ENCODE data around the gene GRIK4.
A peak's percentile ranks its signal among the peaks of the same experiment; 100 is the strongest.

Gene GRIK4

DNA sequence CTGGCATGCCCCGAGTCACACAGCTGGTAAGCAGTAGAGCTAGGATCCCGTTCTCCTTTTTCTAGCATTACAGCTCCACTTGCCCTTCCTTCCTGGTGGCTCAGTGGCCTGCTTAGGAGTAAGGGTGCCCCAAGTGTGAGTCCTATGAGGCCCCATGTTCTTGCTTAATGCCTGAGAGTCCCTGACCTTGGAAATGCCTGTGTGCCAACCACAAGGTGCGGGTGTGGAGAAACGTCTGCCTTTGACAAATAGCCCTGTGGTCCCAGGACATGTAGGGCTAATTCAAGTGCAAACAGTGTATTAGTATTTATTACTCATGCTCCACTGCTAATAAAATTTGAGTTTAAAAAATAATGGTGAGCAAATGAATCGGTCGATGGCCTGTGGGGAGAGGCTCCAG is 18.4 kb downstream of the GRIK4 start:
- no peaks in the 10 kb centered on the region for H3K36me3 ChIP-seq (ENCODE audit: insufficient read depth, low read length)
- no peak overlapping the region for H3K4me2 ChIP-seq (ENCODE audit: low read length)
- H3K4me1 ChIP-seq (ENCODE audit: control insufficient read depth, insufficient read depth, low read length) = peaks cover 5% of the 10 kb centered on the region
- peaks cover 44% of the 10 kb centered on the region for H3K27me3 ChIP-seq (ENCODE audit: control insufficient read depth, insufficient read depth, low read length)
- no peaks in the 10 kb centered on the region for H3K9me3 ChIP-seq (replicated peaks; ENCODE audit: low read length)
- no peak overlapping the region for H3K9ac ChIP-seq (ENCODE audit: low read depth, low read length)
- H3K4me3 ChIP-seq (ENCODE audit: low read length) = no peak overlapping the region

DNA sequence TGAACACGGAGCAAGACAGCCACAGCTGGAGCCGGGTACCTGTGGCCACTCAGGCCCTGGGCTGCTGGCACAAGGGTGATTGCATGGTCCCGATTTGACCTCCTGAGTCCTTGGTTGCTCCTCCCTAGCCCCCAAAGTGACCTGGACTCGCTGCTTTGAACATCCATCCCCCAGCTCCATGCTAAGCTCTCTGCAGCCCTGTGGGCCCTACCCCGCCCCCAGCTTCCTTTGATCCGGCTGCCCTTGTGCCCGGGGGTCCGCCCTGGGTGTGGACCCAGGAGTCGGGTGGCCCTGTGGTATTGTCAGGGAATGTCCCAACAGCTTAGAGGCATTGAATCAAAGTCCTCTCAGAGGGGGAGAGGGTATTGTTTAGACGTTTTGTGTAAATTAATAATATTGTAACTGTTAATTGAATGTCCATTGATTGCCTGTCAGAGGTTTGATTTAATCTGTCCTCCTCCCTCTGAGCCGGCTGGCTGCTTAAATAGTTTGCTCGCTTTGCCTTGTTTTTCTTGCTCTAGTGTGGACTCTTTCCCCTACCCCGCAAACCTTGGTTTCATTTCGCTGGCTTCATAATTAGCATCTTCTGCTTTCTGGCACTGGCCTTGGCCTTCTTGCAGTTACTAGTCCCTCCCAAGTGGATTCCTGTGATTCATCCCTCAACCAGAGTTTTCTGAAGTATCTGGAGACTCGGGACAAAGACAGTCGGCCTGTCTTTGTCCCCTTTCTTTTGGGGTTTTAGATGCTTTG is 20.7 kb downstream of the GRIK4 start:
- no peak overlapping the region for H3K4me3 ChIP-seq (ENCODE audit: low read length)
- no peak overlapping the region for H3K9ac ChIP-seq (ENCODE audit: low read depth, low read length)
- peaks cover 5% of the 10 kb centered on the region for H3K4me1 ChIP-seq (ENCODE audit: control insufficient read depth, insufficient read depth, low read length)
- H3K36me3 ChIP-seq (ENCODE audit: insufficient read depth, low read length) = no peaks in the 10 kb centered on the region
- no peaks in the 10 kb centered on the region for H3K9me3 ChIP-seq (replicated peaks; ENCODE audit: low read length)
- peaks cover 45% of the 10 kb centered on the region for H3K27me3 ChIP-seq (ENCODE audit: control insufficient read depth, insufficient read depth, low read length)
- peak overlapping the region; percentile 21 for H3K4me2 ChIP-seq (ENCODE audit: low read length)

DNA sequence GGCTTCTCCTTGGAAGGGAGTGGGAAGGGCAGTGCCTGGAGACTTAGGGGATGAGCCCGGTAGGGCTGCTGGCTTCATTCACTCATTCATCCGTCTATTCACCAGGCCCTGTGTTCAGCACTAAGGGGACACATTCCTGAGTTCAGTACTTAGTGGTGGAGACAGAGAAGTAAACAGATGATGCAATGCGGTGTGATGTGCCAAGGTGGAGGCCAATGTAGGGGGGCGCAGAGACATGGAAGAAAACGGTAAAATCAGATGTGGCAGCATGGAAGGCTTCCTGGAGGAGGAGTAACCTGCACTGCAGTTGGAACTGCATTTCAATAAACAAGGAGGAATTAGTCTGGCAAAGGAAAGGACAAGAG is 21.3 kb downstream of the GRIK4 start:
- H3K27me3 ChIP-seq (ENCODE audit: control insufficient read depth, insufficient read depth, low read length) = peaks cover 41% of the 10 kb centered on the region

DNA sequence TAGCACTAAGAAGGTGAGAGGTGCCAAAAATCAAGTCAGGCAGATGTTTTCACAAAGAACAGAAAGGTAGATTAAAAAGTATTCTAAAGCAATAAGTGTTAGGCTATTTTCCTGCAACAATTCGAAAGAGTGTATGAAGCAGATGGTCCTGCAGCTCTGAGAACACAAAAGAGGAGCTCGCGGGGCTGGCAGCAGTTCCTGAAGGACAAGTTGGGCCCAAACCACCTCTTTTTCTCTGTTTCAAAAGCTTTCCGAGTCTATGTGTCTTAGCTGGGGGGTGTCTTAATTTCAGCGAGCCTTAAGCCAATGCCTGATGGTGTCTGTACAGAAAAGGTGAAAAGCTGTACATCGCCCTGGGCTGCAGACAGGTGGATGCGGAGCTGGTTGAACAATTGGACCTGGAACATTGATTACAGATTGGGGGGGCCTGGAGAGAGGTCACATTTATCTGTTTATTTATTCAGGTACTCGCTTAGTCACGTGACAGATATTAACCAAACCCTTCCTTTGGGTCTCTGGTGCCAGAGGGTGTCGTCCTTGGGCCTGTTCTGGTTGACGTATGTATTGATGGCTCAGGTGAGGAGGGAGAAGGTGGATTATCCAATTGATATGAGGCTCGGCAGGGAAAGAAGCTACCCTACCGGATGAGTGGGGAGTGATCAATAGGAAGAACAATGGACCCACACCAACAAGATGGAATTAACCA is 24.7 kb downstream of the GRIK4 start:
- H3K4me3 ChIP-seq (ENCODE audit: low read length) = no peak overlapping the region
- no peak overlapping the region for H3K9ac ChIP-seq (ENCODE audit: low read depth, low read length)
- peaks cover 23% of the 10 kb centered on the region for H3K27me3 ChIP-seq (ENCODE audit: control insufficient read depth, insufficient read depth, low read length)
- H3K36me3 ChIP-seq (ENCODE audit: insufficient read depth, low read length) = no peaks in the 10 kb centered on the region
- H3K4me2 ChIP-seq (ENCODE audit: low read length) = no peak overlapping the region
- H3K4me1 ChIP-seq (ENCODE audit: control insufficient read depth, insufficient read depth, low read length) = peaks cover 5% of the 10 kb centered on the region
- H3K9me3 ChIP-seq (replicated peaks; ENCODE audit: low read length) = no peaks in the 10 kb centered on the region

More for the DNA sequence above, 21.3 kb downstream of the GRIK4 start:
- Histone ChIP-seq H3K36me3 (ENCODE audit: insufficient read depth, low read length) (no peaks in the 10 kb centered on the region), H3K9me3 (replicated peaks; ENCODE audit: low read length) (no peaks in the 10 kb centered on the region), H3K4me3 (ENCODE audit: low read length) (no peak overlapping the region), H3K9ac (ENCODE audit: low read depth, low read length) (no peak overlapping the region), H3K4me2 (ENCODE audit: low read length) (peak overlapping the region; percentile 9), H3K4me1 (ENCODE audit: control insufficient read depth, insufficient read depth, low read length) (peaks cover 5% of the 10 kb centered on the region)

DNA sequence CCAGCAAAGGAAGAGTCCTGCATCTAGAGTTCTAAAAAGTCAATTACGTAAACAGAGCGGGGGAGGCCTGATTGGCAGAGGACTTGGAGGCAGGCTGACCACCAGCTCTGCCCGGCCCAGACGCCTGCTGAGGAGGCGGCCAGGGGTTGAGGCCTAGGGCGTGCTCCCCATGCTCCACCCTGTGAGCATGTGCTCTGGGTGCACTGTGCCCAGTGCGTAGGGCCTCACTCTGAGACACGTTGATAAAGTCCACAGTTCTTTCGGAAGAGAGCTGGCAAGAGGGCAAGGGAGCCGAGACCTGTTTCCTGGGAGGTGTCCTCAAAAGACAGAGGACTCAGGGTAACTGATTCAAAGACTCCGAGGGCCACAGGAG is 25.2 kb downstream of the GRIK4 start:
- H3K36me3 ChIP-seq (ENCODE audit: insufficient read depth, low read length) = no peaks in the 10 kb centered on the region
- no peaks in the 10 kb centered on the region for H3K9me3 ChIP-seq (replicated peaks; ENCODE audit: low read length)
- H3K27me3 ChIP-seq (ENCODE audit: control insufficient read depth, insufficient read depth, low read length) = peaks cover 21% of the 10 kb centered on the region
- H3K4me3 ChIP-seq (ENCODE audit: low read length) = no peak overlapping the region
- no peak overlapping the region for H3K9ac ChIP-seq (ENCODE audit: low read depth, low read length)
- H3K4me1 ChIP-seq (ENCODE audit: control insufficient read depth, insufficient read depth, low read length) = peaks cover 5% of the 10 kb centered on the region
- H3K4me2 ChIP-seq (ENCODE audit: low read length) = no peak overlapping the region

DNA sequence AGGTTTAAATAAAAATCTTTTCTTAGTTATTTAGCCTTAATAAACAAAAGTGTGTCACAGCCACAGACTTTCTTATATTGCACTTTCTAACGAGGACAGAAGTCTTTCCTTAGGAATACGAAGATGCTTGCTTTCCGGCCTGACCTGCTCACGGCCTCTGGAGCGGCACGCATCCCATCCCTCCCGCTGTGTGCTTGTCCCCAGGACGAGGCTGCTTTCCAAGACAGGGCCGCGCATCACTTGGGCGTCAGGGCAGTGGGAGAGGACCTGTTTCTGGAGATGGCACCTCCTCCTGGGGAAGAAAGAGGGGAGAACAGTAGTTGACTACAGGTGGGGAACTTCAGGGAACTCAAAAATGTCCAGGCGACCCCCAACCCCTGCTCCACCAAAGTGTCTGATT is 26.4 kb downstream of the GRIK4 start:
- Histone ChIP-seq H3K27me3 (ENCODE audit: control insufficient read depth, insufficient read depth, low read length) (peaks cover 15% of the 10 kb centered on the region), H3K36me3 (ENCODE audit: insufficient read depth, low read length) (no peaks in the 10 kb centered on the region), H3K9me3 (replicated peaks; ENCODE audit: low read length) (no peaks in the 10 kb centered on the region), H3K9ac (ENCODE audit: low read depth, low read length) (no peak overlapping the region), H3K4me2 (ENCODE audit: low read length) (no peak overlapping the region), H3K4me3 (ENCODE audit: low read length) (no peak overlapping the region), H3K4me1 (ENCODE audit: control insufficient read depth, insufficient read depth, low read length) (peaks cover under 1% of the 10 kb centered on the region)

DNA sequence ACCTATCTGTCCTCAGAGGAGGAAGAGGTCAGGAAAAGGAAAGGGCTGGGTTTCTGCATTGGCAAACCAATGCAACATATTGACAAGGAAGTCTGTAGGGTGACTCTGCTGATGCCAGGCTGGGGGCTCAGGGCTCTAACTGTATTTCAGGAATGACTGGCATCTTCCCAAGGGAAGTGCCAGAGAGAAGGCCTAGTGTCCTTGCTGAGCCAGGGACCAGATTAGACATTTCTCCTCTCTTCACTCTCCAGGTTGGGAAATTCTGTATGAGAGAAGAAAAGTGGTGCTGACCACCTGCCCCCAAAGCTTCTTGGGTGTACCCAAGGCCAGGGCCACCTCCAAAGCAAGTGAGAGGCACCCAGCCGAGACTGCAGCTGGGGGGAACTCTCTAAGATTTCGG is 27.2 kb downstream of the GRIK4 start:
- H3K27me3 ChIP-seq (ENCODE audit: control insufficient read depth, insufficient read depth, low read length) = peaks cover 15% of the 10 kb centered on the region
- H3K36me3 ChIP-seq (ENCODE audit: insufficient read depth, low read length) = no peaks in the 10 kb centered on the region
- no peak overlapping the region for H3K4me2 ChIP-seq (ENCODE audit: low read length)
- no peak overlapping the region for H3K4me3 ChIP-seq (ENCODE audit: low read length)
- H3K4me1 ChIP-seq (ENCODE audit: control insufficient read depth, insufficient read depth, low read length) = no peaks in the 10 kb centered on the region
- no peak overlapping the region for H3K9ac ChIP-seq (ENCODE audit: low read depth, low read length)
- no peaks in the 10 kb centered on the region for H3K9me3 ChIP-seq (replicated peaks; ENCODE audit: low read length)

DNA sequence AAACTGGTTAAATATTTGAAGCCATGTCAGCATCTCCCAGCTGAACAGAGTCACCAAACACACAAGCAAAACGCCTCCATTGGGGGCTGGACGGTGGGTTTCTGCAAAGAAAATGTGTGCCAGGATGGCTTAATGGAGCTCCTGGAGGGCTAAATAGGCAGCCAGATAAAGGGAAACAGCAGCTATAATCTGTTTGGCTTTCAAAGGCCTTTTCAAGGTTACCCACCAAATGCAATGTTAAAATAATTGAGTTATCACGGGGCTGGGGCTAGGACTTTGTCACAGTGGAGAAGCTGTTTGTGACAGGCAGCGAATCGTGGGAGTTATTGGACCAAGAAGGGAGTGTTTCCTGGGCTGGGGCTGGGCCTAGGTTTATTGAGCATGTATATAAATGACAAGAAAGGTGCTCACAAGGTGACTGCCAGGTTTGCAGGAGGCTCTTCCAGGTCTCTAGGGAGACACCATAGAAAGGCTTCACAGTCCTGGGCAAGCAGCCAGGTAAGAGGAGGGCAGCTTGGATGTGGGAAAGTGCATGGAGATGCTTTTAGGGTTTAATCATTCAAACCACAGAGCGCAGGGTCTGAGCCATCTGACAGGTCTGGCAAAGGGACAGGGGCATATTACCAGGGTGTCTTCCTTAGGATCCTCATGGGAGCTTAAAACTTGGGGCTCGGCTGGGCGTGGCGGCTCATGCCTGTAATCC is 28.3 kb downstream of the GRIK4 start:
- Histone ChIP-seq H3K4me3 (ENCODE audit: low read length) (no peak overlapping the region), H3K9me3 (replicated peaks; ENCODE audit: low read length) (no peaks in the 10 kb centered on the region), H3K36me3 (ENCODE audit: insufficient read depth, low read length) (no peaks in the 10 kb centered on the region), H3K27me3 (ENCODE audit: control insufficient read depth, insufficient read depth, low read length) (peaks cover 9% of the 10 kb centered on the region), H3K4me1 (ENCODE audit: control insufficient read depth, insufficient read depth, low read length) (no peaks in the 10 kb centered on the region), H3K9ac (ENCODE audit: low read depth, low read length) (no peak overlapping the region), H3K4me2 (ENCODE audit: low read length) (no peak overlapping the region)

DNA sequence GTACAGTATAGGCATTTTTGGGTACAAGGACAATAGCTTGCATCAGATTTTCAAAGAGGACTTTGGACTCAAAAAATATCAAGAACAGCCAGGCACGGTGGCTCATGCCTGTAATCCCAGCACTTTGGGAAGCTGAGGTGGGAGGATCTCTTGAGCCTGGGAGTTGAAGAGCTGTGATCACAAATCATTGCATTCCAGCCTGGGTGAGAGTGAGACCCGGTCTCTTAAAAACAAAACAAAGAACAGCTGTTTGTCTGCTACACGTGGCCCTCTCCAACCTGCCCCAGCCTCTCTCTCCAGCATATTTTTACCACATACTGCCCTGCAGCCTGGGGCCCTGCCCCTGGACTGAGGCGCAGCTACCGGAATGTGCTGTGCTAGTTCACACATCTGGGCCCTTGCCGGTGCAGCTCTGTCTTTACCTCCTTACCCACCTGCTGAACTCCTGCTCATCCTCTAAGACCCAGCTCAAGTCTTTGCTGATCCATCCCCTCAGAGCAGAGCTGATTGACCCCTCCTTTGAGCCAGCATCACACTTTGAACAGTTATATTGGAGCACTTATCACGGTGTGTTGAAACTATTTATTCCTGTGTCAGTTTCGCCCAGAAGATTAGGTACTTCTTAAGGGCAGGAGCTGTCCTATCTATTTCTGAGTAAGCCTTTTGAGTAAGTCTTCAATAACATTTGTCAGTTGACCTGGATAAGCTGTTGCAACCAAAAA is 29.4 kb downstream of the GRIK4 start:
- no peaks in the 10 kb centered on the region for H3K9me3 ChIP-seq (replicated peaks; ENCODE audit: low read length)
- H3K27me3 ChIP-seq (ENCODE audit: control insufficient read depth, insufficient read depth, low read length) = peaks cover under 1% of the 10 kb centered on the region
- no peak overlapping the region for H3K4me2 ChIP-seq (ENCODE audit: low read length)
- H3K36me3 ChIP-seq (ENCODE audit: insufficient read depth, low read length) = no peaks in the 10 kb centered on the region
- no peak overlapping the region for H3K9ac ChIP-seq (ENCODE audit: low read depth, low read length)
- H3K4me3 ChIP-seq (ENCODE audit: low read length) = no peak overlapping the region
- no peaks in the 10 kb centered on the region for H3K4me1 ChIP-seq (ENCODE audit: control insufficient read depth, insufficient read depth, low read length)

DNA sequence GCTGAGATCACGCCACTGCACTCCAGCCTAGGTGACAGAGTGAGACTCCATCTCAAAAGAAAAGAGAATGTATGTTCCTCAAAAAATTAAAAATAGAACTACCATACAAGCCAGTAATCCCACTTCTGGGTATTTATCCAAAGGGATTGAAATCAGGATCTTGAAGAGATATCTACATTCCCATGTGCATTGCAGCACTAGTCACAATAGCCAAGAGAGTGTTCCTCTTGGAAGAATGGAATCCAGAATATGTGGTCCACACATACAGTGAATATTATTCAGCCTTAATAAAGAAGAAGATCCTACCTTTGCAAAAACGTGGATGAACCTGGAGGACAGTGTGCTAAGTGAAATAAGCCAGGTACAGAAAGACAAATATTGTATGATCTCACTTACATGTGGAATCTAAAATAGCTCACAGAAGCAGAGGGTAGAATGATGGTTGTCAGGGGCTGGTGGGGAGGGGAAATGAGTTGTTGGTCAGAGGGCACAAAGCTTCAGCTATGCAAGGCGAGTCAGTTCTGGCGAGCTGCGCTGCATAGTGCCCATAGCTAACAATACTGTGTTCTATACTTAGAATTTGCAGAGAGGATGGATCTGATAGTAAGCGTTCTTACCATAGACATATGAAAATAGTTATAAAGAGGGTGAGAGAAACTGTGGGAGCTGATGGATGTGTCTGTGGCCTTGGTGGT is 32.1 kb downstream of the GRIK4 start:
- H3K9me3 ChIP-seq (replicated peaks; ENCODE audit: low read length) = no peaks in the 10 kb centered on the region
- no peaks in the 10 kb centered on the region for H3K36me3 ChIP-seq (ENCODE audit: insufficient read depth, low read length)
- no peaks in the 10 kb centered on the region for H3K27me3 ChIP-seq (ENCODE audit: control insufficient read depth, insufficient read depth, low read length)
- H3K4me2 ChIP-seq (ENCODE audit: low read length) = no peak overlapping the region
- H3K4me1 ChIP-seq (ENCODE audit: control insufficient read depth, insufficient read depth, low read length) = peaks cover 26% of the 10 kb centered on the region
- H3K9ac ChIP-seq (ENCODE audit: low read depth, low read length) = no peak overlapping the region
- H3K4me3 ChIP-seq (ENCODE audit: low read length) = no peak overlapping the region

DNA sequence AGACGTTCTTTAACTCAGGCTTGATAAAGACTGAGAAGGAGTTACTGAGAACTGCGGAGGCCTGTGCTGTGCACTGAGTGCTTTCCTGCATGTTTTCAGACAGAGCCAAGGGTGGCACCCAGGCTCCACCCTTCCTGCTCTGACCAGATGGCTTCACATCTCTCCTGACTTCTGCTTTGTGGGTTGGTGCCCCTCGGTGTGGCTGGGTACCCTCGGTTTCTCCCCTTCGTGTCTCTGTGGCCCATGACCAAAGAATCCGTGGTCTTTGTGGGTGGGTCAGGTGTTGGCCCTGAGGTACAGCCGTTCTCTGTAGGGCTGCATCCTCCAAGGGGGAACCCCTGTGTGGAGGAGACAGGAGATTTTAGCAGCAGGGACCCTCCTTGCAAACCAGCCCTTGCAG is 34.3 kb downstream of the GRIK4 start:
- Histone ChIP-seq H3K4me3 (ENCODE audit: low read length) (no peak overlapping the region), H3K27me3 (ENCODE audit: control insufficient read depth, insufficient read depth, low read length) (no peaks in the 10 kb centered on the region), H3K4me1 (ENCODE audit: control insufficient read depth, insufficient read depth, low read length) (peaks cover 28% of the 10 kb centered on the region), H3K4me2 (ENCODE audit: low read length) (no peak overlapping the region), H3K9ac (ENCODE audit: low read depth, low read length) (no peak overlapping the region), H3K9me3 (replicated peaks; ENCODE audit: low read length) (no peaks in the 10 kb centered on the region), H3K36me3 (ENCODE audit: insufficient read depth, low read length) (no peaks in the 10 kb centered on the region)
